ENCODE data around the gene RDM1. TPM values are rescaled to one million over a fixed set of nuclear protein-coding genes. Genes with fewer than 3 reads are reported as not detected.

RDM1 gene
- total and polyA plus RNA-seq, 2 of the 4 experiments (the other 2 are of a cell fraction): 0.18 TPM; not detected in 1

GRCh38 chr17:35965272-35965671 lies 34.7 kb upstream of the RDM1 start:
- H3K4me3 ChIP-seq (ENCODE audit: insufficient read depth, low read depth, low read length): no peak overlapping the region
- no peak overlapping the region for H3K23ac ChIP-seq (ENCODE audit: low read depth, low read length)
- H3K14ac ChIP-seq (replicated peaks; ENCODE audit: low read depth, low read length): no peak overlapping the region
- ChIA-PET CTCF (no interaction called here), POLR2A (ENCODE audit: unreplicated experiment) (no interaction called here)
- H2BK5ac ChIP-seq (ENCODE audit: low read depth, low read length, poor library complexity, severe bottlenecking): no peak overlapping the region
- no TSS peak for BruUV-seq (replicated peaks)
- 46% methylated on average over 3 of the region's 7 CpGs; no CpG with 5 or more reads in 1 of the 2 experiments for WGBS, 2 experiments (ENCODE audit: extremely low coverage in 2 of 2, insufficient read length in 1 of 2)
- no peak overlapping the region for H2AFZ ChIP-seq (replicated peaks; ENCODE audit: low read length, poor library complexity)
- H3K9me3 ChIP-seq (ENCODE audit: control insufficient read depth, insufficient read depth, low read length): no peaks in the 10 kb centered on the region
- H3K27me3 ChIP-seq (ENCODE audit: control insufficient read depth, insufficient read depth, low read length): peaks cover 2% of the 10 kb centered on the region; the same call in 1 of the 2 replicates
- H3K9me1 ChIP-seq (ENCODE audit: insufficient read depth, low read length): no peaks in the 10 kb centered on the region
- H2AK5ac ChIP-seq (ENCODE audit: low read depth, low read length): no peak overlapping the region
- H3K56ac ChIP-seq (ENCODE audit: extremely low read depth, insufficient read depth, low read length): no peak overlapping the region
- H3K4me2 ChIP-seq (ENCODE audit: low read depth, low read length): no peak overlapping the region
- in situ Hi-C loops (cut with MboI; ENCODE audit: low sequenced_read_pairs) (no loop called here), dilution Hi-C loops (cut with HindIII; ENCODE audit: low sequenced_read_pairs, unreplicated experiment) (no loop called here), intact Hi-C loops (cut with micrococcal nuclease) (no loop called here)
- DNase-seq (no peak), ATAC-seq (ENCODE audit: low read depth) (no peak)
- no peak overlapping the region for H4K91ac ChIP-seq (ENCODE audit: insufficient read depth, low read depth, low read length)
- no peak overlapping the region for H3K18ac ChIP-seq (ENCODE audit: low read depth, low read length)
- no peak overlapping the region for H3K4ac ChIP-seq (ENCODE audit: low read depth, low read length)
- no peak overlapping the region for H3K9ac ChIP-seq (ENCODE audit: low read depth, low read length)
- no peak overlapping the region for H2AK9ac ChIP-seq (replicated peaks; ENCODE audit: low read depth, low read length, poor library complexity)
- no peak for TF ChIP-seq BHLHE40 (IDR thresholded peaks at IDR 0.05; ENCODE audit: low read depth, low read length)
- no peak for TF ChIP-seq ELK1 (IDR thresholded peaks at IDR 0.05; ENCODE audit: borderline replicate concordance, low read depth, low read length)
- TF ChIP-seq CTCF (conservative IDR thresholded peaks at IDR 0.05; ENCODE audit: low read depth, low read length): no peak
- no peak for TF ChIP-seq POLR2A (IDR thresholded peaks at IDR 0.05; ENCODE audit: low read depth, low read length)
- TF ChIP-seq NFE2L2 (IDR thresholded peaks at IDR 0.05; ENCODE audit: low read depth, low read length): no peak
- no peak for TF ChIP-seq CHD1 (IDR thresholded peaks at IDR 0.05; ENCODE audit: low read depth, low read length)
- TF ChIP-seq MXI1 (IDR thresholded peaks at IDR 0.05; ENCODE audit: borderline replicate concordance, low read depth, low read length): no peak
- H2BK15ac ChIP-seq (ENCODE audit: low read depth, low read length): no peak overlapping the region
- no peak overlapping the region for H4K5ac ChIP-seq (ENCODE audit: low read depth, low read length)
- no peaks in the 10 kb centered on the region for H4K20me1 ChIP-seq (ENCODE audit: insufficient read depth, low read length)
- no peak overlapping the region for H2BK120ac ChIP-seq (ENCODE audit: low read depth, low read length)
- H4K8ac ChIP-seq (ENCODE audit: low read depth in 2 of 2, low read length in 2 of 2): no peak overlapping the region
- no peak overlapping the region for H2BK20ac ChIP-seq (ENCODE audit: low read depth, low read length)
- no peaks in the 10 kb centered on the region for H3K79me1 ChIP-seq (ENCODE audit: low read depth in 1 of 2, low read length in 2 of 2)
- H3K27ac ChIP-seq (ENCODE audit: insufficient read depth, low read length): no peak overlapping the region
- no peaks in the 10 kb centered on the region for H3K4me1 ChIP-seq (ENCODE audit: control insufficient read depth, insufficient read depth, low read length)
- H3K36me3 ChIP-seq (ENCODE audit: control insufficient read depth, insufficient read depth, low read length): no peaks in the 10 kb centered on the region
